ENCODE results near the gene EDEM2. TPM values are rescaled to one million over a fixed set of nuclear protein-coding genes. Genes with fewer than 3 reads are reported as not detected.
"Not testable (repeated sequence)": the region's sequence is repeated elsewhere in the genome, so short reads cannot be mapped to it uniquely, and the experiment has no call there.

EDEM2 gene
- total RNA-seq, 4 donors from 2014 or later, result 23.0 to 55.9 (median 30.4) TPM

DNA sequence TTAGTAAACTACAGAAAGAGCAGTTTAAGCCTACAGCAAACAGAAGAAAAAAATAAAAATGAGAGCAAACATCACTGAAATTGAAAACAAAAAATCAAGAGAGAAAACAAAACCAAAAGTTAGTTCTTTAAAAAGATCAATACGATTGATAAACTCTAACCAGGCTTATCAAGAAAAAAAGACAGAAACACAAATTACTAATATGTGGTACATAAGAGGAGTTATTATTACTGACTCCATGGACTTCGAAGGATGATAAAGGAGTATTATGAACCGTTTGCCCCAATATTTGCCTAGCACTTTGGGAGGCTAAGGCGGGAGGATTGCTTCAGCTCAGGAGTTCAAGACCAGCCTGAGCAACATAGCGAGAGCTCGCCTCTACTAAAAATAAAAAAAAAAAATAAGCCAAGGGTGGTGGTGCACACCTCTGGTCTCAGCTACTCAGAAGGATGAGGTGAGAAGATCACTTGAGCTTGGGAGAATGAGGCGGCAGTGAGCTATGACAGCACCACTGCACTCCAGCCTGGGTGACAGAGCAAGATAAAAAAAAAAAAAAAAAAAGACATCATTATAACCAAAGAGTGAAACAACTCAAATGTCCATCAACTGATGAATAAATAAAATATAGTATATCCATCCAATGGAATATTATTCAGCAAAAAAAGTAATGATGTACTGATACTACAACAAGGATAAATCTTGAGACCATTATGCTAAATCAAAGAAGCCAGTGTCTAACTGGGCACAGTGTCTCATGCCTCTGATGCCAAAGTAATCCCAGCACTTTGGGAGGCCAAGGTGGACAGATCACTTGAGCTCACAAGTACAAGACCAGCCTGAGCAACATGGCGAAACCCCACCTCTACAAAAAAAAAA lies 67.4 kb downstream of the EDEM2 start:
- WGBS, 2 donors (ENCODE audit: low coverage in 1 of 2), result 87 to 88% methylated on average over 7 to 8 of the region's 8 CpGs
- intact Hi-C loops (cut with DNase I; ENCODE audit: low total_unique reads) (no loop called here), in situ Hi-C loops (cut with MboI; ENCODE audit: low pct_ligation_motif_present in 1 of 4, low pct_unique_long_range_greater_than_20kb in 1 of 4, low sequenced_read_pairs in 3 of 4) (loop anchor here in 3 of 4 donors (25.0 kb wide), 2 partner anchors 217 to 242 kb away; partner anchors contain the start of genes GGT7 (in 2 of the 3) and NCOA6 (in 1 of the 3))
- no peak overlapping the region for H3K27ac ChIP-seq
- DNase-seq, result no peak
- TF ChIP-seq, protein P1, sequence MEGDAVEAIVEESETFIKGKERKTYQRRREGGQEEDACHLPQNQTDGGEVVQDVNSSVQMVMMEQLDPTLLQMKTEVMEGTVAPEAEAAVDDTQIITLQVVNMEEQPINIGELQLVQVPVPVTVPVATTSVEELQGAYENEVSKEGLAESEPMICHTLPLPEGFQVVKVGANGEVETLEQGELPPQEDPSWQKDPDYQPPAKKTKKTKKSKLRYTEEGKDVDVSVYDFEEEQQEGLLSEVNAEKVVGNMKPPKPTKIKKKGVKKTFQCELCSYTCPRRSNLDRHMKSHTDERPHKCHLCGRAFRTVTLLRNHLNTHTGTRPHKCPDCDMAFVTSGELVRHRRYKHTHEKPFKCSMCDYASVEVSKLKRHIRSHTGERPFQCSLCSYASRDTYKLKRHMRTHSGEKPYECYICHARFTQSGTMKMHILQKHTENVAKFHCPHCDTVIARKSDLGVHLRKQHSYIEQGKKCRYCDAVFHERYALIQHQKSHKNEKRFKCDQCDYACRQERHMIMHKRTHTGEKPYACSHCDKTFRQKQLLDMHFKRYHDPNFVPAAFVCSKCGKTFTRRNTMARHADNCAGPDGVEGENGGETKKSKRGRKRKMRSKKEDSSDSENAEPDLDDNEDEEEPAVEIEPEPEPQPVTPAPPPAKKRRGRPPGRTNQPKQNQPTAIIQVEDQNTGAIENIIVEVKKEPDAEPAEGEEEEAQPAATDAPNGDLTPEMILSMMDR (IDR thresholded peaks at IDR 0.05), result no peak
- TF ChIP-seq POLR2A (IDR thresholded peaks at IDR 0.05), result no peak
- no peak for TF ChIP-seq EP300 (IDR thresholded peaks at IDR 0.05; ENCODE audit: low read depth)
- TF ChIP-seq POLR2AphosphoS5 (IDR thresholded peaks at IDR 0.05), result no peak
- H3K27me3 ChIP-seq, result no peaks in the 10 kb centered on the region
- H3K4me3 ChIP-seq, result no peak overlapping the region
- H3K4me1 ChIP-seq, result peaks cover 0 to 31% (median 13%) of the 10 kb centered on the region in 4 donors
- peaks cover 0 to 18% (median 9%) of the 10 kb centered on the region in 4 donors for H3K36me3 ChIP-seq
- H3K9me3 ChIP-seq, result no peaks in the 10 kb centered on the region

DNA sequence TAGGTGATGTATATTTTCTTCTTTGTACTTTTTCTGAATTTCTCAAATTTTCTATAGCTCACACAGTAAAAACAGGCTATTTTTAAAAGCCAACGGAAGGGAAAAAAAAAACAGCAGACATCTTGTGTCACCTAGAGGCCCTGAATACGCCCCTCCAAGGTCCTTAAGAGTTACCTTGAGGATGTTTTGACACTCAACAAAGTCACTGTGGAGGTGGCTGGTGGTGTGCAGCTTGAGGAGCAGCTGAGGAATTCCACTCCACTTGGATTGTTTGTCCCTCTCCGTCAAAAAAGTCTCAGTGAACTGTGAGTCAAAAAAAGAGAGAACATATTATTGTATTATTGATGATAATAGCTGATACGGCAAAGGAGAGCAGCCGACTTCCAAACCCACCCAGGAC lies 69.3 kb downstream of the EDEM2 start:
- Histone ChIP-seq H3K36me3 (peaks cover 0 to 18% (median 9%) of the 10 kb centered on the region in 4 donors), H3K4me3 (no peak overlapping the region), H3K27me3 (no peaks in the 10 kb centered on the region), H3K27ac (no peak overlapping the region), H3K9me3 (no peaks in the 10 kb centered on the region), H3K4me1 (peaks cover 0 to 26% (median 11%) of the 10 kb centered on the region in 4 donors)
- WGBS, 2 donors (ENCODE audit: low coverage in 1 of 2), result 95 to 98% methylated on average over 5 of the region's 5 CpGs
- intact Hi-C loops (cut with DNase I; ENCODE audit: low total_unique reads), result no loop called here
- in situ Hi-C loops (cut with MboI; ENCODE audit: low pct_ligation_motif_present in 1 of 4, low pct_unique_long_range_greater_than_20kb in 1 of 4, low sequenced_read_pairs in 3 of 4), result loop anchor here in 3 of 4 donors (25.0 kb wide), 2 partner anchors 216 to 241 kb away; partner anchors contain the start of genes GGT7 (in 2 of the 3) and NCOA6 (in 1 of the 3)
- DNase-seq, result no peak
- TF ChIP-seq EP300 (IDR thresholded peaks at IDR 0.05; ENCODE audit: low read depth) (no peak), POLR2A (IDR thresholded peaks at IDR 0.05) (no peak)

DNA sequence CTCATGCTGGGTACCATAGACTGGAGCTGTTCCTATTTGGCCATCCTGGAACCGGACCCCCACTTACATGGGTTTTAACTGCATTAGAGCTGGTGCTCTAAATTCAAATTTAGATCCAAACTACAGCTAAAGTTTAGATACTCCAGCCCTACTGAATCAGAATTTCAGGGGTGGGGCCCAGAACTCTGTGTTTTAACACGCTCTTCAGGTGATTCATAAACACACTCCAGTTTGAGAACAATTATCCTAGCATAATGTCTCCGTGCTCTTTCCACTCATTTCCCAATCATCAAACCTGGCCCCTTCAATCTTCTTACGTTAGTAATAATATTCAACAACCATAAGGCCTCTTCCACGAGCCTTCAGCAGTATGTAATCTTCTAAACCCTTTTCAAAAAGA lies 69.8 kb downstream of the EDEM2 start:
- in situ Hi-C loops (cut with MboI; ENCODE audit: low pct_ligation_motif_present in 1 of 4, low pct_unique_long_range_greater_than_20kb in 1 of 4, low sequenced_read_pairs in 3 of 4) (loop anchor here in 3 of 4 donors (25.0 kb wide), 2 partner anchors 215 to 240 kb away; partner anchors contain the start of genes GGT7 (in 2 of the 3) and NCOA6 (in 1 of the 3)), intact Hi-C loops (cut with DNase I; ENCODE audit: low total_unique reads) (no loop called here)
- TF ChIP-seq POLR2A (IDR thresholded peaks at IDR 0.05) (no peak), EP300 (IDR thresholded peaks at IDR 0.05; ENCODE audit: low read depth) (no peak), POLR2AphosphoS5 (IDR thresholded peaks at IDR 0.05) (no peak)
- TF ChIP-seq, protein P1 (IDR thresholded peaks at IDR 0.05), result no peak
- no peak for DNase-seq
- Histone ChIP-seq H3K27me3 (no peaks in the 10 kb centered on the region), H3K4me3 (no peak overlapping the region), H3K4me1 (peaks cover 0 to 21% (median 6%) of the 10 kb centered on the region in 4 donors), H3K27ac (no peak overlapping the region), H3K9me3 (no peaks in the 10 kb centered on the region), H3K36me3 (peaks cover 0 to 18% (median 9%) of the 10 kb centered on the region in 4 donors)
- 99 to 100% methylated on average over 3 to 5 of the region's 5 CpGs for WGBS, 2 donors (ENCODE audit: low coverage in 1 of 2)

DNA sequence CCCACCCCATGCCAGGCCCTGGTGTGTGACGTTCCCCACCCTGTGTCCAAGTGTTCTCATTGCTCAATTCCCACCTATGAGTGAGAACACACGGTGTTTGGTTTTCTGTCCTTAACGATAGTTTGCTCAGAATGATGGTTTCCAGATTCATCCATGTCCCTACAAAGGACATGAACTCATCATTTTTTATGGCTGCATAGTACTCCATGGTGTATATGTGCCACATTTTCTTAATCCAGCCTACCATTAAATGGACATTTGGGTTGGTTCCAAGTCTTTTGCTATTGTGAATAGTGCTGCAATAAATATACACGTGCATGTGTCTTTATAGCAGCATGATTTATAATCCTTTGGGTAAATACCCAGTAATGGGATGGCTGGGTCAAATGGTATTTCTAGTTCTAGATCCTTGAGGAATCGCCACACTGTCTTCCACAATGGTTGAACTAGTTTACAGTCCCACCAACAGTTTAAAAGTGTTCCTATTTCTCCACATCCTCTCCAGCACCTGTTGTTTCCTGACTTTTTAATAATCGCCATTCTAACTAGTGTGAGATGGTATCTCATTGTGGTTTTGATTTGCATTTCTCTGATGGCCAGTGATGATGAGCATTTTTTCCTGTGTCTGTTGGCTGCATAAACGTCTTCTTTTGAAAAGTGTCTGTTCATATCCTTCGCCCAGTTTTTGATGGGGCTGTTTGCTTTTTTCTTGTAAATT lies 75.5 kb downstream of the EDEM2 start:
- H3K4me3 ChIP-seq; H3K9me3 ChIP-seq; intact Hi-C loops (cut with DNase I; ENCODE audit: low total_unique reads); DNase-seq; H3K27ac ChIP-seq; in situ Hi-C loops (cut with MboI; ENCODE audit: low pct_ligation_motif_present in 1 of 4, low pct_unique_long_range_greater_than_20kb in 1 of 4, low sequenced_read_pairs in 3 of 4); H3K27me3 ChIP-seq; H3K4me1 ChIP-seq: not testable (repeated sequence)
- H3K36me3 ChIP-seq, result peaks cover 0 to 14% (median 2%) of the 10 kb centered on the region in 4 donors
- 84 to 93% methylated on average over 3 to 8 of the region's 8 CpGs for WGBS, 2 donors (ENCODE audit: low coverage in 1 of 2)

DNA sequence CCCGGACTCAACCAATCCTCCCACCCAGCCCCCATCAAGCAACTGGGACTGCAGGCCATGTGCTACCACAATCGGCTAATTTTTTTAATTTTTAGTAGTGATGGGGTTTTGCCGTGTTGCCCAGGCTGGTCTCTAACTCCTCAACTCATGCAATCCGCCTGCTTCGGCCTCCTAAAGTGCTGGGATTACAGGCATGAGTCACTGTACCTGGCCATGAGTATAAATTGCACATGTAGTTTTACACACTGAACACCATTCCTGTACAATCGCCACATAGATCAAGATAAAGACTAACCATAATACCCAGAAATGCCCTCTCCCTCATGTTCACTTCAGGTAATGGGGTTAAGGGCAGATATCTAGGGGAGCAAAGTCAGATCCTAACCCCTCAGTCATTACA lies 80.9 kb downstream of the EDEM2 start:
- in situ Hi-C loops (cut with MboI; ENCODE audit: low pct_ligation_motif_present in 1 of 4, low pct_unique_long_range_greater_than_20kb in 1 of 4, low sequenced_read_pairs in 3 of 4) (no loop called here), intact Hi-C loops (cut with DNase I; ENCODE audit: low total_unique reads) (no loop called here)
- Histone ChIP-seq H3K4me3 (no peak overlapping the region), H3K27ac (no peak overlapping the region), H3K36me3 (peaks cover 0 to 11% (median 4%) of the 10 kb centered on the region in 4 donors), H3K4me1 (peaks cover 0 to 19% (median 2%) of the 10 kb centered on the region in 4 donors), H3K9me3 (no peaks in the 10 kb centered on the region), H3K27me3 (no peaks in the 10 kb centered on the region)
- no peak for TF ChIP-seq POLR2AphosphoS5 (IDR thresholded peaks at IDR 0.05)
- TF ChIP-seq, protein P1 (IDR thresholded peaks at IDR 0.05), result no peak
- no peak for TF ChIP-seq POLR2A (IDR thresholded peaks at IDR 0.05)
- TF ChIP-seq EP300 (IDR thresholded peaks at IDR 0.05; ENCODE audit: low read depth), result no peak
- WGBS, 2 donors (ENCODE audit: low coverage in 1 of 2), result 90 to 94% methylated on average over 5 to 6 of the region's 6 CpGs
- DNase-seq, result no peak
